Inflammatory macrophage (primary cell): ENCODE data around the gene FHAD1.
A peak's percentile ranks its signal among the peaks of the same experiment; 100 is the strongest.

ENCODE experiments used
- DNase-seq, 2 donors: peaks; one replicate each; pipeline ENCODE4 v3.0.0-alpha.2; 2020 to 2022
- total RNA-seq, 18 experiments: gene quantifications; one replicate each; lab custom pipeline; 2026; ENCODE audit warnings: mixed read lengths in 6 of 18, inconsistent platforms in 2 of 18; lab: John Stamatoyannopoulos, UW

Gene FHAD1
- 0.43 to 15.7 (median 1.6) reads per million in 18 experiments for total RNA-seq

- DNase-seq: no peak
Observed at GRCh38 chr1:15246960-15247614, at the start of gene FHAD1. Gene FHAD1 (plus strand): TSS chr1:15247223. CDS start chr1:15251785, 4,562 bp downstream.

GRCh38 chr1:15197591-15198447 is 49.2 kb upstream of the FHAD1 start:
- DNase-seq: no peak

GRCh38 chr1:15198684-15199083 is 48.3 kb upstream of the FHAD1 start:
- no peak for DNase-seq

- no peak for DNase-seq
Observed at GRCh38 chr1:15201221-15201620, 45.8 kb upstream of the FHAD1 start.

DNA sequence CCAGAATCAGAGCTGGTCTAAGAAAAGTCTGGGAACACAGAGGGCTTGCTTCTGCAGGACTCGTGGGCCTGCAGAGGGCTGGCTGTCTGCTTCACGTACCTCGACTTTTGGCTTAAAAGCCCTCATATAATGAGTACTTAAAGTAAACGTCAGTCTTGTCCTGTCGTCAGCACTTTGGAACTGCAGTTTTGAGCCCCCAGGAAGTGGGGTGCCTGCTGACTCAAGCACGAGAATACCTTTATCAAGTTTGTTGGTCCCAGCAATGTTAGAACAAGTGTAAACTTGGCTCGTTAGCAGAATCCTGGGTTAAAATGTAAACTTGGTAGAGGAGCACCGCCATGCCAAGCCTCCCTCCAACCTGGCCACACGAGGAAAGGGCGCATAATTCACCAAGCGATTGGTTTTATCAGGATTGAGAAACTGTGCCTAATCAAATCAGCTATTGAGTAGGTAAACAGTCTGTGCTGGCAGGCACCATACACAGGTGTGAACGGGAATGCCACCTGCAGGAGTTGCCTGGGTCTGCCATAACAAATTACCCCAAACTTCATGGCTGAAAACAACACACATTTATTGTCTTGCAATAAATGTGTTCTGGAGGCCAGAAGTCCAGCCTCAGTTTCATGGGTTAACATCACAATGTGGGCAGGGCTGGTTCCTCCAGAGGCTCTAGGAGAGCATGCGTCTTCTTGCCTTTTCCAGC is 45.0 kb upstream of the FHAD1 start:
- no peak for DNase-seq

GRCh38 chr1:15204931-15205330 is 42.1 kb upstream of the FHAD1 start:
- no peak for DNase-seq

GRCh38 chr1:15205586-15206346 is 41.3 kb upstream of the FHAD1 start:
- no peak for DNase-seq

- no peak for DNase-seq
Observed at GRCh38 chr1:15206418-15207030, 40.5 kb upstream of the FHAD1 start.

GRCh38 chr1:15207031-15207828 is 39.8 kb upstream of the FHAD1 start:
- DNase-seq: no peak

DNA sequence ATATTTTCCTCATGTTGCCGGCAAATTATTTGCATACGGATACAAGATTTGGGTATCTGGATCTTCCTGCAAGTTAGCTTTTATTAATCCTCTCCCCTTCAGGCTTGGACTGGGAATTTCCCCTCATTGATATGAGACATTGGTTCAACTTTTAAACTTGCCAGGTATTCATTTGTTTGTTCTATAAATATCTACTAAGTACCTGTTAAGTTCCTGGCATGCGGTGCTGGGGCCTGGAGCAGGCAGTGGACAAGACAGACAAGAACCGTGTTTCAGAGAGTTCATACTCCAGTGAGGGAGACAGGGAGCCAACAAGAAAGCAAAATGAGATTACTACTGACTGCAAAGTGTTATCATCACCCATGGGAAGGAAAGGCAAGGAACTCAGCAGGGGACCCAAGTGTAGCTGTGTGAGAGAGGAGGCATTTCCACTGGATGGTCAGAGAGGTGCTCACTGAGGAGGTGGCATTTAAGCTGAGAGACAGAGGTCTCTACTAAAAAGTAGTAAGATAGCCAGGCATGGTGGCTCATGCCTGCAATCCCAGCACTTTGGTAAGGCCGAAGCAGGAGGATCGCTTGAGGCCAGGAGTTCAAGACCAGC is 39.1 kb upstream of the FHAD1 start:
- DNase-seq: no peak

GRCh38 chr1:15210651-15211375 is 36.2 kb upstream of the FHAD1 start:
- no peak for DNase-seq

GRCh38 chr1:15211424-15211823 is 35.6 kb upstream of the FHAD1 start:
- DNase-seq: no peak

DNA sequence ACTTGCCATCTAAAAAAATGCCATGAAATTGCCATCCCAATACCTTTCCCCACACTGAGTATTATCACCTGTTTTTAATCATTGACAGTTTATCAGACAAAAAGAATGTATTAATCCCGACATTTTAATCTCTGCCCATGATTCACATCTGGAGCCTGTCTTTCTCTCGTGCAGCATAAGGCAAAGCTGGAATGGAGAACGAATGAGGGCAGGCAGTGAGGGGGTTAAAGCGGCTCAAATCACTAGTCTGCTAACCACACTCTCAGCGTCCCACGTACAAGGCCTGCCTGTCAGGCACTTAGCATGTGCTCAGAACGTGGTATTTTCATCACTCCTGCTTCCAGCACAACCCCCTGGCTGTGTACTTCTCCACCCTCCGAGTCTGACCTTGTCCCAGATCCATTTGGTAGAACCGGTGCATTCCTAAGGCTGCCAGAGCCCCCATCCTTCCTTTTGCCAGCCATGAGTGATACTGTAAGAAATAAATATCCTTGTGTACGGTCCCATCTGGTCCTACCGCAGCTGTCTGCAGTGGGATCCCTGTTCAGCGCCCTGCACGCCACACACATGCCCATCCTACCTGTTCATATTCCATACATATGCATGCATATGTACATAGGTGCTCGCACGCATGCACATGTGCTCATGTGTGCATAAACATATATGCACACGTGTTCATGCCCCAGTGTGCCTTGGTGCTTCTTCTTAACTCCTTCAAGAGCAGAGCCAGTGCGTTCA is 34.6 kb upstream of the FHAD1 start:
- DNase-seq: no peak

DNA sequence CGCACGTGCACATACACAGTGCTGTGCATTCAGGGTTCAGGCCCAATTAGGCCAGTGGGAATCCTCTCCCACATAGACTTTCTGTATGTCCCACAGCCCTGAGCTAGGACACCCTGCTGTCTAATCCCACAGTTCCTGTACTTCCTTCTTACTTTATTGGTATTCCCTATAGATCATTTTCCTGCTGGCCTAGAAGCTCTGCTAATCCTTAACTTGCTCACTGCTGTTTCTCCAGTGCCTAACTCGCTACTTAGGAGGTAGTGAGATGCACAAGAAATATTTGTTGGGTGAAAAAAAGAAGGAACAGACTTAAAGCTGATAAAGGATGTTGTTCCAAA is 34.1 kb upstream of the FHAD1 start:
- no peak for DNase-seq

DNA sequence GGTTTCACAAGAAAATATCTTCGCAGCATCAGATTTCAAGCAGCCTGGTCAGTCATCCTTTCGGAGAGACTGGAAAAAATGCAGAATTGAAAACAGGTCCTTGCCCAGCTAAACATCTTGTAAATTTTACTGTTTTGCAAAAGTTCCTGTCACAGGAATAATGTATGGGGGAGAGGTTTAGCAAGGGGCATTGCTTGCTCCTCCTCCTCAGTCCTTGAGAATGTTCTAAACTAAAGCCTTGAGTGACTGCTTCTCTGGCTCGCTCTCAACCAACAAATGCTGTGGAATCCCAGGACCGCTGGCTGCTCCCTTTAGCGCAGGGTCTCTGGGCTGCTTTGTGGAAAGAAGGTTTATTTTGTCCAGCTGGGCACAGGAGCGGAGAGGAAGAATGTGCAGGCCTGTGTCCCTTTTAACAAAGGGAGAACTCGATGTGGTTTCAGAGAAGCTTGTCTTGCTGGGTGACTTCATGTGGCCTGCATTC is 33.6 kb upstream of the FHAD1 start:
- peak; percentile 62 to 73 for DNase-seq

- no peak for DNase-seq
Observed at GRCh38 chr1:15214527-15214926, 32.5 kb upstream of the FHAD1 start.

- DNase-seq: no peak
Observed at GRCh38 chr1:15215116-15215515, 31.9 kb upstream of the FHAD1 start.

DNA sequence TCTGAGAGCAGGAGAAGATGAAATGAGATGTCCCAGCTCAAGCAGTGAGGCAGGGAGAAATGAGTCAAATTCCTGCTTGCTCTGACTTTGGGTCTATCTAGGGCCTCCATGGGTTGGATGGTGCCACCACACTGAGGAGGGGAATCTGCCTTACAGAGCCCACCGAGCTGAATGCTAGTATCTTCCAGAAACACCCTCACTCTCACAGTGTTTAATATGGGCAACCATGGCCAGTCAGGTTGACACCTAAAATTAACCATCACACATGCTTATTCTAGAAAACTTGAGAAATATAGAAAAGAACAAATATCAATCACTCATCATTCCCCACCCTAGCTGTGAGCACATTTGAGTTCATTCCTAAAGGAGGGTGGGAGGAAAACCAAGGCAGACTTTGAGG is 29.4 kb upstream of the FHAD1 start:
- DNase-seq: no peak
